NT2/D1 (cell line): Measurements from ENCODE around the gene COBL.

Experiments
- DNase-seq: peaks from one replicate; pipeline ENCODE4 v3.0.0-alpha.2; 2011; ENCODE audit warnings: low read depth, low spot score
- H3K27me3 ChIP-seq: 2 replicates; pipeline ENCODE4 v1.6.0; 2011; ENCODE audit warnings: mild to moderate bottlenecking; ENCODE audit not compliant: insufficient read length, insufficient read depth
- H3K36me3 ChIP-seq: 2 replicates; pipeline ENCODE4 v1.6.1; 2011; ENCODE audit warnings: mild to moderate bottlenecking, low read length, mixed read lengths; ENCODE audit not compliant: insufficient read depth, insufficient read length
- H3K4me1 ChIP-seq: 2 replicates; pipeline ENCODE4 v1.5.1; 2011; ENCODE audit not compliant: insufficient read depth, insufficient read length
- H3K4me3 ChIP-seq: 2 replicates; pipeline ENCODE4 v1.5.1; 2011; ENCODE audit warnings: low read depth; ENCODE audit not compliant: insufficient read length
- H3K9ac ChIP-seq: 2 replicates; pipeline ENCODE4 v1.6.0; 2011; ENCODE audit warnings: low read depth; ENCODE audit not compliant: insufficient read length
- H3K9me3 ChIP-seq: 2 replicates; pipeline ENCODE4 v1.5.1; 2011; ENCODE audit warnings: mild to moderate bottlenecking, low read length; ENCODE audit not compliant: insufficient read depth
- SUZ12 ChIP-seq: IDR thresholded peaks from 2 replicates; pipeline ENCODE4 v1.6.1; 2011; ENCODE audit not compliant: insufficient read length, insufficient read depth; ENCODE audit errors: extremely low read depth
- YY1 ChIP-seq: IDR thresholded peaks from 2 replicates; pipeline ENCODE4 v1.6.1; 2011; ENCODE audit not compliant: insufficient read length, insufficient read depth
- ZNF274 ChIP-seq: IDR thresholded peaks from 2 replicates; pipeline ENCODE4 v1.6.1; 2011; ENCODE audit warnings: mild to moderate bottlenecking, low read depth, low read length

Gene COBL

GRCh38 chr7:51065766-51066165 is 250.8 kb downstream of the COBL start:
- Histone ChIP-seq H3K9me3 (no peaks in the 10 kb centered on the region), H3K9ac (no peak overlapping the region), H3K4me1 (peaks cover 3% of the 10 kb centered on the region), H3K27me3 (no peaks in the 10 kb centered on the region), H3K36me3 (no peaks in the 10 kb centered on the region), H3K4me3 (no peak overlapping the region)
- no peak for DNase-seq
- no peak for TF ChIP-seq YY1
- no peak for TF ChIP-seq ZNF274
- no peak for TF ChIP-seq SUZ12

DNA sequence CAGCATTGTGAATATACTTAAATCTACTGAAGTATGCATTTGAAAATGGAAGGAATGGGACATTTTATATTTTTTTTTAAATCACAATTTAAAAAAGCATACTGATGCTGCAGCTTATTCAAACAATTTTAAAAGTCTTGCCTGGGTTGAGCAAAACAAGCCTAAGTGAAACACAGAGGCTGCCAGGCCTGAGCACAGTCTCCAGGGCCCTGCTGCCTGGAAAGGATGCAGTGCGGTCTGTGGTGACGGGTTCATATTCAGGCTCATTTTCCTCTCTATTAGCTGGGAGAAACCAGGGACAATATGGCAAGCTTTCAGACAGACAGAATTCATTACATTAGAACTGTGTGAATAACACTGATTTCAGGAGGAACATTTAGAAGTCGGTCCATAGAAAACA is 251.9 kb downstream of the COBL start:
- no peak for TF ChIP-seq ZNF274
- TF ChIP-seq YY1: no peak
- TF ChIP-seq SUZ12: no peak
- H3K9me3 ChIP-seq: no peaks in the 10 kb centered on the region
- no peaks in the 10 kb centered on the region for H3K36me3 ChIP-seq
- no peaks in the 10 kb centered on the region for H3K27me3 ChIP-seq
- no peak for DNase-seq
- H3K9ac ChIP-seq: no peak overlapping the region
- H3K4me1 ChIP-seq: peaks cover 3% of the 10 kb centered on the region
- H3K4me3 ChIP-seq: no peak overlapping the region

DNA sequence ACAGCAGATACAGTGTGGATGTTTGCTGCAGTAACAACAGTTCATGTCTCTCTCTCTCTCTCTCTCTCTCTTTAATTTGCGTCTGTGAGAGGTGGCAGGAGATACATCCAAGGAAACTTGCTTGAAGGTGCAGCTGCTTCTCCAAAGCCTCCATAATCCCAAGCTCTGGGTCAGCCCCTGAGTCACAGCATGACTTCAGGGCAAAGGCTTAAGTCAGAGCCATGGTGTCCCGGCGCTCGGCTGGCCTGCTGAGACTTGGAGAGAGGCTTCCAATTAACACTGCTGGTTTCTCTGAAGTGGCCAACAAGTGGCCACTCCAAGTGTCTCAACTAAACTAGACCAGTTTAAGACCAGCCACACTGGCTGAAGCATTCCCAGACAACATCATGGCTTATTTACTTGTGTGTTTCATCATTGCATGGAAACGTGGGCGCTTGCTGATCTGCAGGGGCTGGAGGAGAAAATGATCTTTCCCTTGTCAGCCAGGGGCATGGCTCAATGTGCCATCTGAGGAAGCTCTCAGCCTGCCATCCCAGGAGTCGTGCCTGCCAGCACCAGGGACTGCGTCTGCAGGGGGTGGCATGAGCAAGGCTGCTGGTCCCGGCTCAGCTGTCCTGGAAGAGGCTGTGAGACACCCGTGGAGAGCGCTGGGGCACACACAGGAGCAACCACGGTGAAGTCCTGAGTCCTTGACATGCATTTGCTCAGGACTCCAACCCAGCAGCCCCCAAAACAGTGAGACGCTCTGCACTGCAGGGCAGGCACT is 254.2 kb downstream of the COBL start:
- DNase-seq: no peak
- no peak overlapping the region for H3K9ac ChIP-seq
- H3K4me1 ChIP-seq: peaks cover 3% of the 10 kb centered on the region
- H3K36me3 ChIP-seq: no peaks in the 10 kb centered on the region
- TF ChIP-seq SUZ12 (no peak), ZNF274 (no peak), YY1 (no peak)
- no peaks in the 10 kb centered on the region for H3K27me3 ChIP-seq
- no peaks in the 10 kb centered on the region for H3K9me3 ChIP-seq
- no peak overlapping the region for H3K4me3 ChIP-seq

- Histone ChIP-seq H3K27me3 (no peaks in the 10 kb centered on the region), H3K4me3 (no peak overlapping the region), H3K4me1 (peaks cover 3% of the 10 kb centered on the region), H3K9me3 (no peaks in the 10 kb centered on the region), H3K36me3 (no peaks in the 10 kb centered on the region), H3K9ac (no peak overlapping the region)
- no peak for DNase-seq
- no peak for TF ChIP-seq ZNF274
- TF ChIP-seq SUZ12: no peak
- TF ChIP-seq YY1: no peak
These were observed 256.1 kb downstream of the COBL start for GRCh38 chr7:51060536-51060935.

GRCh38 chr7:51059504-51060142 is 257.0 kb downstream of the COBL start:
- Histone ChIP-seq H3K27me3 (no peaks in the 10 kb centered on the region), H3K9ac (no peak overlapping the region), H3K4me1 (peaks cover 3% of the 10 kb centered on the region), H3K4me3 (no peak overlapping the region), H3K9me3 (no peaks in the 10 kb centered on the region), H3K36me3 (no peaks in the 10 kb centered on the region)
- no peak for TF ChIP-seq ZNF274
- TF ChIP-seq SUZ12: no peak
- TF ChIP-seq YY1: no peak
- no peak for DNase-seq

- H3K27me3 ChIP-seq: no peaks in the 10 kb centered on the region
- no peak overlapping the region for H3K9ac ChIP-seq
- no peak overlapping the region for H3K4me3 ChIP-seq
- H3K4me1 ChIP-seq: peaks cover 3% of the 10 kb centered on the region
- DNase-seq: no peak
- no peaks in the 10 kb centered on the region for H3K9me3 ChIP-seq
- no peaks in the 10 kb centered on the region for H3K36me3 ChIP-seq
- no peak for TF ChIP-seq SUZ12
- TF ChIP-seq ZNF274: no peak
These were observed 257.8 kb downstream of the COBL start for GRCh38 chr7:51058764-51059163.

- TF ChIP-seq SUZ12: no peak
These were observed 261.4 kb downstream of the COBL start for GRCh38 chr7:51055039-51055840.

More at GRCh38 chr7:51055039-51055840, 261.4 kb downstream of the COBL start:
- DNase-seq: no peak
- no peak overlapping the region for H3K9ac ChIP-seq
- H3K4me1 ChIP-seq: no peaks in the 10 kb centered on the region
- H3K36me3 ChIP-seq: no peaks in the 10 kb centered on the region
- H3K9me3 ChIP-seq: no peaks in the 10 kb centered on the region
- H3K4me3 ChIP-seq: no peak overlapping the region
- no peaks in the 10 kb centered on the region for H3K27me3 ChIP-seq
